ENCODE measurements around the gene CALY.

CALY gene

GRCh38 chr10:133316266-133316665, 20.4 kb downstream of the CALY start:
- TF ChIP-seq ZFX (IDR thresholded peaks at IDR 0.05; ENCODE audit: borderline replicate concordance) (no peak), CTCF (IDR thresholded peaks at IDR 0.05) (no peak)
- H3K27ac ChIP-seq: 0 out of 2 replicates have a peak overlapping the region, but pooled peaks have one; percentile 8

GRCh38 chr10:133315847-133316246, 20.8 kb downstream of the CALY start:
- TF ChIP-seq ZFX (IDR thresholded peaks at IDR 0.05; ENCODE audit: borderline replicate concordance) (no peak), CTCF (IDR thresholded peaks at IDR 0.05) (no peak)
- peak overlapping the region; percentile 8; the same call in 1 of the 2 replicates for H3K27ac ChIP-seq

GRCh38 chr10:133314911-133315310, 21.8 kb downstream of the CALY start:
- TF ChIP-seq CTCF (IDR thresholded peaks at IDR 0.05): no peak
- TF ChIP-seq ZFX (IDR thresholded peaks at IDR 0.05; ENCODE audit: borderline replicate concordance): no peak
- no peak overlapping the region for H3K27ac ChIP-seq

- H3K27ac ChIP-seq: peak overlapping the region; percentile 37
- TF ChIP-seq CTCF (IDR thresholded peaks at IDR 0.05) (no peak), ZFX (IDR thresholded peaks at IDR 0.05; ENCODE audit: borderline replicate concordance) (no peak)
Measured at GRCh38 chr10:133313192-133313591, 23.5 kb downstream of the CALY start.

- no peak for TF ChIP-seq ZFX (IDR thresholded peaks at IDR 0.05; ENCODE audit: borderline replicate concordance)
- no peak for TF ChIP-seq CTCF (IDR thresholded peaks at IDR 0.05)
- H3K27ac ChIP-seq: no peak overlapping the region
Measured at GRCh38 chr10:133312769-133313145, 23.9 kb downstream of the CALY start.

GRCh38 chr10:133312016-133312768, 24.5 kb downstream of the CALY start:
- H3K27ac ChIP-seq: no peak overlapping the region
- TF ChIP-seq ZFX (IDR thresholded peaks at IDR 0.05; ENCODE audit: borderline replicate concordance) (no peak), CTCF (IDR thresholded peaks at IDR 0.05) (no peak)

- no peak for TF ChIP-seq ZFX (IDR thresholded peaks at IDR 0.05; ENCODE audit: borderline replicate concordance)
- no peak for TF ChIP-seq CTCF (IDR thresholded peaks at IDR 0.05)
- H3K27ac ChIP-seq: no peak overlapping the region
Measured at GRCh38 chr10:133311570-133311969, 25.1 kb downstream of the CALY start.

Measured in 22Rv1 (cell line).